NT2/D1 (cell line): ENCODE results near the gene ADIPOQ.

Source experiments
- YY1 ChIP-seq: IDR thresholded peaks from 2 replicates; pipeline ENCODE4 v1.6.1; 2011; ENCODE audit not compliant: insufficient read length, insufficient read depth
- ZNF274 ChIP-seq: IDR thresholded peaks from 2 replicates; pipeline ENCODE4 v1.6.1; 2011; ENCODE audit warnings: mild to moderate bottlenecking, low read depth, low read length

DNA sequence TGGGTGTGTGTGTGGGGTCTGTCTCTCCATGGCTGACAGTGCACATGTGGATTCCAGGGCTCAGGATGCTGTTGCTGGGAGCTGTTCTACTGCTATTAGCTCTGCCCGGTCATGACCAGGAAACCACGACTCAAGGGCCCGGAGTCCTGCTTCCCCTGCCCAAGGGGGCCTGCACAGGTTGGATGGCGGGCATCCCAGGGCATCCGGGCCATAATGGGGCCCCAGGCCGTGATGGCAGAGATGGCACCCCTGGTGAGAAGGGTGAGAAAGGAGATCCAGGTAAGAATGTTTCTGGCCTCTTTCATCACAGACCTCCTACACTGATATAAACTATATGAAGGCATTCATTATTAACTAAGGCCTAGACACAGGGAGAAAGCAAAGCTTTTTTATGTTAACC is 10.5 kb downstream of the ADIPOQ start:
- TF ChIP-seq ZNF274 (no peak), YY1 (no peak)
